Mesothelial cell of epicardium (in vitro differentiated cells): ENCODE measurements around the gene ATXN3L. TPM values are rescaled to one million over a fixed set of nuclear protein-coding genes. Genes with fewer than 3 reads are reported as not detected.

Experiments used
- DNase-seq, 2 experiments: peaks; one replicate each; pipeline ENCODE4 v3.0.0; 2021; ENCODE audit warnings: low spot score in 2 of 2; ENCODE audit not compliant: unreplicated experiment in 2 of 2
- H3K27ac Mint-ChIP-seq: 2 replicates; pipeline ENCODE4 v1.8.0; 2021; ENCODE audit warnings: mixed read lengths
- H3K27me3 Mint-ChIP-seq: 2 replicates; pipeline ENCODE4 v1.8.0; 2021; ENCODE audit warnings: low read depth, mixed read lengths
- H3K36me3 Mint-ChIP-seq: 2 replicates; pipeline ENCODE4 v1.8.0; 2021; ENCODE audit warnings: mixed read lengths
- H3K4me1 Mint-ChIP-seq: 2 replicates; pipeline ENCODE4 v1.8.0; 2021; ENCODE audit warnings: mixed read lengths
- H3K4me3 Mint-ChIP-seq: 2 replicates; pipeline ENCODE4 v1.8.0; 2021; ENCODE audit warnings: mild to moderate bottlenecking, moderate library complexity, mixed read lengths
- H3K9me3 Mint-ChIP-seq: 2 replicates; pipeline ENCODE4 v1.8.0; 2021; ENCODE audit warnings: mixed read lengths
- total RNA-seq: library from RNA; stranded (reverse); gene quantifications from 3 replicates; pipeline ENCODE4 v1.2.1, GENCODE V29; 2021
- TF ChIP-seq, protein P1 (sequence below): fragments of 200-600 bp; sonication (generic); IDR thresholded peaks from one replicate; pipeline ENCODE4 v1.5.0; 2021; ENCODE audit warnings: antibody characterized with exemption; ENCODE audit not compliant: unreplicated experiment

Gene ATXN3L
- total RNA-seq, 1 donor from 2014 or later: not detected

DNA sequence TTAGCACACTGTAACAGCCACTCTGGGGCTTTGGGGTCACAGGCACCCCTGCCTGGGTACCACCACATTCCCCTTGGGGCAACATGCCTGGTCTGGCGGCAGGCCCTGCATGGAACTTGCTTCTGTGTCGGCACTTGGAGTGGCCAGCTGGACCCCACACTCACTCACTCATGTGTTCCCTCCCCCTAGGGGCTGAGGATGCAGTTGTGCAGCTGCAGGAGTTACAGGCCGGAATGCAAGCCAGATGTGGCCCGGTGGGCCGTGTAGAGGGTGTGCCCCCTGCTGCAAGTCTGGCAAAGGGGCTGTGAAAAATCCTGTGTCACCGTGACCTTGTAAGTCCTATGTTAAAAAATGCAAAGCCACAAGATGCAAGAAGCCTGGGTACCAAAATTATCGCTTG is 34.2 kb downstream of the ATXN3L start:
- TF ChIP-seq, protein P1, sequence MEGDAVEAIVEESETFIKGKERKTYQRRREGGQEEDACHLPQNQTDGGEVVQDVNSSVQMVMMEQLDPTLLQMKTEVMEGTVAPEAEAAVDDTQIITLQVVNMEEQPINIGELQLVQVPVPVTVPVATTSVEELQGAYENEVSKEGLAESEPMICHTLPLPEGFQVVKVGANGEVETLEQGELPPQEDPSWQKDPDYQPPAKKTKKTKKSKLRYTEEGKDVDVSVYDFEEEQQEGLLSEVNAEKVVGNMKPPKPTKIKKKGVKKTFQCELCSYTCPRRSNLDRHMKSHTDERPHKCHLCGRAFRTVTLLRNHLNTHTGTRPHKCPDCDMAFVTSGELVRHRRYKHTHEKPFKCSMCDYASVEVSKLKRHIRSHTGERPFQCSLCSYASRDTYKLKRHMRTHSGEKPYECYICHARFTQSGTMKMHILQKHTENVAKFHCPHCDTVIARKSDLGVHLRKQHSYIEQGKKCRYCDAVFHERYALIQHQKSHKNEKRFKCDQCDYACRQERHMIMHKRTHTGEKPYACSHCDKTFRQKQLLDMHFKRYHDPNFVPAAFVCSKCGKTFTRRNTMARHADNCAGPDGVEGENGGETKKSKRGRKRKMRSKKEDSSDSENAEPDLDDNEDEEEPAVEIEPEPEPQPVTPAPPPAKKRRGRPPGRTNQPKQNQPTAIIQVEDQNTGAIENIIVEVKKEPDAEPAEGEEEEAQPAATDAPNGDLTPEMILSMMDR: no peak
- Mint-ChIP-seq H3K4me3 (no peak overlapping the region), H3K27me3 (no peaks in the 10 kb centered on the region), H3K4me1 (peaks cover 17% of the 10 kb centered on the region), H3K27ac (peak overlapping the region; percentile 54), H3K9me3 (peaks cover 59% of the 10 kb centered on the region), H3K36me3 (peaks cover 6% of the 10 kb centered on the region)
- DNase-seq: no peak

DNA sequence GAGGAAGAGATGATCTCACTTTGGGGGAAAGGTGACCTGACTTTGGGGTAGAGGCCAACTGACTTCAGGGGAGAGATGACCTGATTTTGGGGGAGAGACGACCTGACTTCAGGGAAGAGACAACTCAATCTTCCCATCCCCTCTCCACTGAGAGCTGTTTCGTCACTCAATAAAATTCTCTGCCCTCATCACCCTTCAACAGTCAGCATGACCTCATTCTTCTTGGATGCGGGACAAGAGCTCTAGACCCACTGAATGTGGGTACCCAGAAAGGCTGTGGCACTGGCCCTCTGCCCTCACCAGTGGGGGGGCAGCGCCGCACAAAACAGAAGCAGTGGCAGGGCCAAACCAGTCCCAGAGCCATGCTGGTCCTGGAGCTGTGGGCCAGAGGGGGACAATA is 34.6 kb downstream of the ATXN3L start:
- Mint-ChIP-seq H3K27me3 (no peaks in the 10 kb centered on the region), H3K4me1 (peaks cover 18% of the 10 kb centered on the region), H3K27ac (no peak overlapping the region), H3K4me3 (no peak overlapping the region), H3K9me3 (peaks cover 58% of the 10 kb centered on the region), H3K36me3 (peaks cover 6% of the 10 kb centered on the region)
- TF ChIP-seq, protein P1: no peak
- no peak for DNase-seq

DNA sequence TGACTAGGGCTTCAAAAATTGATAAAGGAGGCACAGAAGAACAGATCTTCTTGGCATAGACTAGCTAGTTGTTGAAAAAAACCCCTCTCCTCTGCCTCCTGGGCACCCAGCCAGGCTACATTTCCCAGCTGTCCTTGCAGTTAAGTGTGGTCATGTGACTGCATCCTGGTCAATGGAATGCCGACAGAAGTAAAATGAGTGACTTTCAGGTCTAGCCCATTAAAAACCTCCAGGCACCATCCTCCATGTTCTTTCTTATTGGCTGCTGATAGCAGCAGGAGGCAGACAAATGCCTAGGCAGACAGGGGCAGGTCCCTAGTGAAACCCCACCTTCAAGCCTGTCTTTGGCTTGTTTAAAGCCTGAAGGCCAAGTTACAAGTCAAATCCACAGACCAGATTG is 35.3 kb downstream of the ATXN3L start:
- Mint-ChIP-seq H3K27me3 (no peaks in the 10 kb centered on the region), H3K4me1 (peaks cover 21% of the 10 kb centered on the region), H3K9me3 (peaks cover 53% of the 10 kb centered on the region), H3K27ac (no peak overlapping the region), H3K4me3 (no peak overlapping the region), H3K36me3 (peaks cover 6% of the 10 kb centered on the region)
- DNase-seq: no peak
- TF ChIP-seq, protein P1: no peak

DNA sequence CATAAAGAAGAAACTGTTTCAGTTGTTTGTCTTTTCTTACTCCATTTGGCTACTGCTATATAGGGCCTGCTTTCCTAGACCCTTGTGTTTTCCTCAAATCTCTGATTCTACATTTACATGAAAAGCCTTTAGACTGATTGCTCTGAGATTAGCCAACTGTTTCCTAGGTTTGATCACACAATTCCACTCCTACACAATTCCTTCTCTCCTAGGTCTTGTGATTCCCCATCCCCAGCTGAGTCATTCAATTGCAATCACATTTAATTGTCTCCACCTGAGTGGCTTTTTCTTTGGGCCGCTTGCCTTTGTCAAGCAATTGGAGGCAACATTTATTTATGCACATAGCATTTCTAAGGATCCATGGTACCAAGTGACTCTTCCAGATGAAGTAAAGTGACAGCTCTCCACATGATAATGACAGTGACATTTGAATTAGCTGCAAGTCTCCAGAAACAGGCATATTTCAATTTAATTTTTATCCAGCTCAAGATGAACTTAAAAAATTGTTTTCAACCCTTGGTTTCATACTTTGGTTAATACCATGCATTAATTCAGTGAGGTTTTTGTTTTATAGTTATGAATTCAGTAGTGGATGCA is 35.8 kb downstream of the ATXN3L start:
- peaks cover 6% of the 10 kb centered on the region for H3K36me3 Mint-ChIP-seq
- TF ChIP-seq, protein P1: no peak
- H3K4me1 Mint-ChIP-seq: peaks cover 21% of the 10 kb centered on the region
- peaks cover 52% of the 10 kb centered on the region for H3K9me3 Mint-ChIP-seq
- DNase-seq: no peak
- H3K27me3 Mint-ChIP-seq: no peaks in the 10 kb centered on the region
- peak overlapping the region; percentile 1 for H3K27ac Mint-ChIP-seq
- no peak overlapping the region for H3K4me3 Mint-ChIP-seq

DNA sequence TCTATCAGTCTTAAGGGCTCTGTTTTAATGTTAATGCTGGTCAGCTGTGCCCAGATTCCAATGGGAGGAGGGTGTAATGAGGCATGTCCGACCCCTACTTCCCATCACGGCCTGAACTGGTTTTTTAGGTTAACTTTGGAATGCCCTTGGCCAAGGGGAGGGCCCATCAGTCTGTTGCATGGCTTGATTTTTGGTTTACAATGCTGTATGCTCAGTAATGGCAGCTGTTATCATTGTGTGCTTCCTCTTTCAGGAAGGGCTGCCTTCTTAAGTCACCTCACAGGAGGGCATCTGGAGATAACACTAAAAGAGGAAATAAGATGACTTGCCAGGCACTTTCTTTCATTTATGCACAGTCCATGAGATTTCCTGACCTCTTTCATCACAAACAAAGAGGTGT is 36.3 kb downstream of the ATXN3L start:
- no peak overlapping the region for H3K27ac Mint-ChIP-seq
- peaks cover 49% of the 10 kb centered on the region for H3K9me3 Mint-ChIP-seq
- H3K36me3 Mint-ChIP-seq: peaks cover 6% of the 10 kb centered on the region
- H3K4me1 Mint-ChIP-seq: peaks cover 19% of the 10 kb centered on the region
- DNase-seq: no peak
- no peaks in the 10 kb centered on the region for H3K27me3 Mint-ChIP-seq
- H3K4me3 Mint-ChIP-seq: no peak overlapping the region
- TF ChIP-seq, protein P1: no peak

DNA sequence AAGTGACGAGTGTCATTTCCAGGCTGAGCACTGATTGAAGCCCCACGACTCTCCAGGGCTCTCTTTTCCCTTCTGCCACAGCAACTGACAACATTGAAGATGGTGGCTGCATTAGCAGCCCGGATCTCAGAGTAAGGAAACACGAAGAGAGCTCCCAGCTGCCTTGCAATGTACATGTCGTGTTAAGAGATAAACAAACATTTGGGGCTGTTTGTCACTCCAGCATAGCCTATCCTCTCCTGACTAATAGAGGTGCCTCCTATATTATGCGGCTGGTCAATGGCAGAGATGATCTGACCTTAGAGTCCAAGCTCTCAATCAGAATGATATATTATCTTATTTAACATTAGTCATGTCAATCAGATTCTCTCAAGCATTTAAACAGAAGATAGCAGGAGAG is 38.6 kb downstream of the ATXN3L start:
- H3K27ac Mint-ChIP-seq: no peak overlapping the region
- H3K4me1 Mint-ChIP-seq: peaks cover 10% of the 10 kb centered on the region
- peaks cover 6% of the 10 kb centered on the region for H3K36me3 Mint-ChIP-seq
- H3K9me3 Mint-ChIP-seq: peaks cover 38% of the 10 kb centered on the region
- DNase-seq: no peak
- no peak overlapping the region for H3K4me3 Mint-ChIP-seq
- TF ChIP-seq, protein P1: no peak
- H3K27me3 Mint-ChIP-seq: no peaks in the 10 kb centered on the region
